ENCODE data around the gene SMPD3. TPM values are rescaled to one million over a fixed set of nuclear protein-coding genes. Genes with fewer than 3 reads are reported as not detected.

The SMPD3 gene
- total and polyA plus RNA-seq, 2 donors (not counting 3 experiments of a cell fraction or from before 2014, with no cell fraction given): not detected

DNA sequence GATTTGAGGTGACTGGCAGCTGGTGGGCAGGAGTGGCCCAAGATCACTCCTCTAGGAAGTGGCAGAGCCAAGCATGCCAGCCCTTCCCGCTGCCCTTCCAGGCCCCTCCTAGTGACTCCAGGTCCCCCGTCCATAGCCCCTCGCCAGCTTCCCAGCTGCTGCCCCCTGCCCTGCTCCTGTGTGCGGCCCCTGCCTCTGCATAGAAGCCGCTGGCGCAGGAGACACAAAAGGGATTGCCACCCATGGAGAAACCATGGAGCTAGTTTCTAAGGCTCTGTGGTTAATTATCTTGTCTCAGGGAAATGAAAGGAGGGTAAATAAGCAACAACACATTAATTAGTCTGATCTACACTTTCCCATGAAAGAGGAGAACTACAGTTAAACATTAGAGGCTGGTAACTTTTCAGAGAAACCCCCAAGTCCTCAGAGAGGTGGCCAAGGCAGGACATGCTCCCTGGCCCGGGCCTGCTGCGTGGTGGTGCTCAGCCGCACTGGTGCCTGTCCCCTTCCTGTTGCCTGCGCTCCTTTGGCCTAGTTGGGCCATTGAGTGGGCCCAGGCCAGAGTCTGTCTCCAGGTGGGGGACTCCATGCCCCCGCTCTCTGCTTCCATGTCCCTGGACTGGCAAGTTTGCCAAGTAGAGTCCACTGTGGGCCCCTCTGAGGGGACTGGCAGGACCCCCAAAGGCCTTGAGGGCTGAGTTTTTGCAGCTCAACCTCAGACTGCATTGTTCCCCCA is 72.3 kb downstream of the SMPD3 start:
- no TSS peak for BruUV-seq (replicated peaks)
- Histone ChIP-seq H3K27ac (ENCODE audit: insufficient read depth, low read depth, low read length) (no peak overlapping the region), H3K9me3 (replicated peaks; ENCODE audit: control insufficient read depth, insufficient read depth, low read length) (no peaks in the 10 kb centered on the region), H3K4me1 (ENCODE audit: control insufficient read depth, extremely low read depth, insufficient read depth, low read length) (no peaks in the 10 kb centered on the region), H3K9me1 (replicated peaks; ENCODE audit: control insufficient read depth, extremely low read depth, insufficient read depth, low read length) (no peaks in the 10 kb centered on the region), H3K4me2 (ENCODE audit: insufficient read depth, low read length) (no peak overlapping the region), H3K4me3 (replicated peaks in 1 of 3; ENCODE audit: insufficient read depth in 1 of 3, low read depth in 1 of 3, low read length in 3 of 3) (no peak overlapping the region), H3K27me3 (ENCODE audit: control insufficient read depth in 2 of 2, insufficient read depth in 2 of 2, low read length in 2 of 2) (no peaks in the 10 kb centered on the region), H3K36me3 (ENCODE audit: control insufficient read depth in 2 of 2, extremely low read depth in 1 of 2, insufficient read depth in 2 of 2, low read length in 2 of 2) (no peaks in the 10 kb centered on the region), H2AFZ (ENCODE audit: low read depth, low read length) (no peak overlapping the region), H3K79me2 (ENCODE audit: control insufficient read depth, insufficient read depth, low read length) (no peaks in the 10 kb centered on the region), H4K20me1 (replicated peaks; ENCODE audit: control insufficient read depth, extremely low read depth, insufficient read depth, low read length) (no peaks in the 10 kb centered on the region), H3K9ac (replicated peaks; ENCODE audit: extremely low read depth, insufficient read depth, low read length) (no peak overlapping the region)
- FAIRE-seq (no peak), DNase-seq (ENCODE audit: low read depth, low spot score) (no peak)
- no peak for TF ChIP-seq POLR2AphosphoS5 (IDR thresholded peaks at IDR 0.05; ENCODE audit: insufficient read depth, low read depth, low read length)
- TF ChIP-seq POLR2A (IDR thresholded peaks at IDR 0.05; ENCODE audit: low read depth, low read length): no peak
- no peak for TF ChIP-seq MYC (IDR thresholded peaks at IDR 0.05; ENCODE audit: low read depth, low read length)
- TF ChIP-seq, protein P1, sequence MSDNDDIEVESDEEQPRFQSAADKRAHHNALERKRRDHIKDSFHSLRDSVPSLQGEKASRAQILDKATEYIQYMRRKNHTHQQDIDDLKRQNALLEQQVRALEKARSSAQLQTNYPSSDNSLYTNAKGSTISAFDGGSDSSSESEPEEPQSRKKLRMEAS (IDR thresholded peaks at IDR 0.05; ENCODE audit: insufficient read depth, insufficient read length): no peak
- CTCF ChIA-PET: no interaction called here
- dilution Hi-C loops (cut with MboI; ENCODE audit: extremely low pct_ligation_motif_present, low sequenced_read_pairs): no loop called here
- intact Hi-C loops (cut with micrococcal nuclease): no loop called here
- POLR2A ChIA-PET: no interaction called here

DNA sequence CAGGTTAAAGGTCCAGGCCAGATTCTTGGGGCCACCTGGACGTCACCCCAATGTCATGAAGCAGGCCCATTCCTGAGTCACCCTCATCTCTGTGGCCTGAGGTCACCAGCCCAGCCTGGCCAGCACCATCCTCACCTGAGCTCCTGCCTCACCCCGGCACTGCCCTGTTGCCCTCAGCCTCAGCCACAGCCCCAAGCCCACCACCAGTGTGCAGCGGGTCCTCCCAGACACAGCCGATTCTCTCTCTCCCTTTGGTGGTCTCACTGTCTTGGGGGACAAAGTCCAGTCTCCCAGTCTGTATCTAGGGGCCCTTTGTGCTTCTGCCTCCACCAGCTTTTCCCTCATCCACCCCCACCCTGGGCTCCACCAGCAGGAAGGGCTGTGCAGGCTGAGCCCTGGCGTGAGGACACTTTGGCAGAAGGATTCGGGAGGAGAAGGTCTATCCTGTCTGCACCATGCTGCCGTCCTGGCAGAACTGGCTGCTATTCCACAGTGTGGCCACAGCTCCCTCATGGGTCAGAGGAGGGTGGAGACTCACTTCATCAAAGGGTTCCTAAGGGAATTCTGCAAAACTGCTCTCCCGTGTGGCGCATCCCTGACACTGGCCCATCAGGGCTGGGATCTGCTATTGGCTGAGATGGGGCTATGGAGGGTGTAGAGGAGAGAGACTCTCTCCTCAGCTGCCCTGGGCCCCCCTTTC is 73.2 kb downstream of the SMPD3 start:
- TF ChIP-seq EZH2 (IDR thresholded peaks at IDR 0.05; ENCODE audit: borderline replicate concordance, low read depth, low read length, severe bottlenecking) (no peak), JUN (IDR thresholded peaks at IDR 0.05; ENCODE audit: borderline replicate concordance, insufficient read depth, insufficient read length, low read depth) (no peak), MYC (IDR thresholded peaks at IDR 0.05; ENCODE audit: low read depth, low read length) (no peak), POLR2AphosphoS5 (IDR thresholded peaks at IDR 0.05; ENCODE audit: insufficient read depth, low read depth, low read length) (no peak), POLR2A (IDR thresholded peaks at IDR 0.05; ENCODE audit: low read depth, low read length) (no peak), GATA2 (IDR thresholded peaks at IDR 0.05; ENCODE audit: insufficient read depth, insufficient read length, low read depth, low read length) (no peak), FOS (IDR thresholded peaks at IDR 0.05; ENCODE audit: borderline replicate concordance, insufficient read depth, low read length) (no peak)
- TF ChIP-seq, protein P2, sequence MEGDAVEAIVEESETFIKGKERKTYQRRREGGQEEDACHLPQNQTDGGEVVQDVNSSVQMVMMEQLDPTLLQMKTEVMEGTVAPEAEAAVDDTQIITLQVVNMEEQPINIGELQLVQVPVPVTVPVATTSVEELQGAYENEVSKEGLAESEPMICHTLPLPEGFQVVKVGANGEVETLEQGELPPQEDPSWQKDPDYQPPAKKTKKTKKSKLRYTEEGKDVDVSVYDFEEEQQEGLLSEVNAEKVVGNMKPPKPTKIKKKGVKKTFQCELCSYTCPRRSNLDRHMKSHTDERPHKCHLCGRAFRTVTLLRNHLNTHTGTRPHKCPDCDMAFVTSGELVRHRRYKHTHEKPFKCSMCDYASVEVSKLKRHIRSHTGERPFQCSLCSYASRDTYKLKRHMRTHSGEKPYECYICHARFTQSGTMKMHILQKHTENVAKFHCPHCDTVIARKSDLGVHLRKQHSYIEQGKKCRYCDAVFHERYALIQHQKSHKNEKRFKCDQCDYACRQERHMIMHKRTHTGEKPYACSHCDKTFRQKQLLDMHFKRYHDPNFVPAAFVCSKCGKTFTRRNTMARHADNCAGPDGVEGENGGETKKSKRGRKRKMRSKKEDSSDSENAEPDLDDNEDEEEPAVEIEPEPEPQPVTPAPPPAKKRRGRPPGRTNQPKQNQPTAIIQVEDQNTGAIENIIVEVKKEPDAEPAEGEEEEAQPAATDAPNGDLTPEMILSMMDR (IDR thresholded peaks at IDR 0.05; ENCODE audit: extremely low read depth in 1 of 2, insufficient read depth in 1 of 2, low read depth in 1 of 2, low read length in 2 of 2): no peak
- TF ChIP-seq, protein P1 (IDR thresholded peaks at IDR 0.05; ENCODE audit: insufficient read depth, insufficient read length): no peak

More for the DNA sequence above, 73.2 kb downstream of the SMPD3 start:
- no peak overlapping the region for H3K27ac ChIP-seq (ENCODE audit: insufficient read depth, low read depth, low read length)
- no peak overlapping the region for H2AFZ ChIP-seq (ENCODE audit: low read depth, low read length)
- no peaks in the 10 kb centered on the region for H3K9me1 ChIP-seq (replicated peaks; ENCODE audit: control insufficient read depth, extremely low read depth, insufficient read depth, low read length)
- intact Hi-C loops (cut with micrococcal nuclease): no loop called here
- H3K9ac ChIP-seq (replicated peaks; ENCODE audit: extremely low read depth, insufficient read depth, low read length): no peak overlapping the region
- dilution Hi-C loops (cut with MboI; ENCODE audit: extremely low pct_ligation_motif_present, low sequenced_read_pairs): no loop called here
- no TSS peak for BruUV-seq (replicated peaks)
- DNase-seq (ENCODE audit: low read depth, low spot score): no peak
- H3K36me3 ChIP-seq (ENCODE audit: control insufficient read depth in 2 of 2, extremely low read depth in 1 of 2, insufficient read depth in 2 of 2, low read length in 2 of 2): no peaks in the 10 kb centered on the region
- no peaks in the 10 kb centered on the region for H3K27me3 ChIP-seq (ENCODE audit: control insufficient read depth in 2 of 2, insufficient read depth in 2 of 2, low read length in 2 of 2)
- no peak for FAIRE-seq
- no peaks in the 10 kb centered on the region for H3K9me3 ChIP-seq (replicated peaks; ENCODE audit: control insufficient read depth, insufficient read depth, low read length)
- no peak overlapping the region for H3K4me2 ChIP-seq (ENCODE audit: insufficient read depth, low read length)
- ChIA-PET CTCF (interaction anchor here (1.8 kb wide), 1 partner anchor 7 kb away, joined by 5 read pairs; no protein-coding TSS in a partner anchor), POLR2A (no interaction called here)
- H4K20me1 ChIP-seq (replicated peaks; ENCODE audit: control insufficient read depth, extremely low read depth, insufficient read depth, low read length): no peaks in the 10 kb centered on the region
- no peaks in the 10 kb centered on the region for H3K79me2 ChIP-seq (ENCODE audit: control insufficient read depth, insufficient read depth, low read length)
- H3K4me3 ChIP-seq (replicated peaks in 1 of 3; ENCODE audit: insufficient read depth in 1 of 3, low read depth in 1 of 3, low read length in 3 of 3): no peak overlapping the region
- H3K4me1 ChIP-seq (ENCODE audit: control insufficient read depth, extremely low read depth, insufficient read depth, low read length): no peaks in the 10 kb centered on the region

All from endothelial cell of umbilical vein (primary cell).